ENCODE results near the gene ETV5. TPM values are rescaled to one million over a fixed set of nuclear protein-coding genes. Genes with fewer than 3 reads are reported as not detected.

ETV5 gene
- total RNA-seq, 1 donor from 2014 or later = 61.0 TPM

DNA sequence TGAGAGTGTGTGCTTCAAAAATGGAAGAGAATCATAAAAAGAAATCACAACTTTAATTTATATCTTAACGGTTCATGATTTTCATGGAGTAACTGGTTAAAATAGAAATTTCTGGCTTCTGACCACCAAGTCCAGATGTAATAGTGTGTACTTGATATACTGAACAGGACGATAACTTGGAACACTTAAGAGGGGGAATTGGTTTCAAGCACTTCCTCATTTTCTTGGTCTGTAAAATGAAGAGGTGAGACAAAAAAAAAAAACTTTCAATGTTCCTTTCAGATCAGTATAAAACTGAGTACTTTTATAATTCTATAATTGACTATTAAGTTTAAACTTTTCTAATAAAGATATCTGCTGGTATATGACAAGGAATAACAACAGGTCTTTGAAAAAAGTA is 107.0 kb downstream of the ETV5 start:
- no peaks in the 10 kb centered on the region for H3K36me3 Mint-ChIP-seq (ENCODE audit: low read depth)
- H3K27ac Mint-ChIP-seq (ENCODE audit: unreplicated experiment) = no peak overlapping the region
- H3K4me3 Mint-ChIP-seq = no peak overlapping the region
- H3K4me1 Mint-ChIP-seq = no peaks in the 10 kb centered on the region
- TF ChIP-seq, protein P1, sequence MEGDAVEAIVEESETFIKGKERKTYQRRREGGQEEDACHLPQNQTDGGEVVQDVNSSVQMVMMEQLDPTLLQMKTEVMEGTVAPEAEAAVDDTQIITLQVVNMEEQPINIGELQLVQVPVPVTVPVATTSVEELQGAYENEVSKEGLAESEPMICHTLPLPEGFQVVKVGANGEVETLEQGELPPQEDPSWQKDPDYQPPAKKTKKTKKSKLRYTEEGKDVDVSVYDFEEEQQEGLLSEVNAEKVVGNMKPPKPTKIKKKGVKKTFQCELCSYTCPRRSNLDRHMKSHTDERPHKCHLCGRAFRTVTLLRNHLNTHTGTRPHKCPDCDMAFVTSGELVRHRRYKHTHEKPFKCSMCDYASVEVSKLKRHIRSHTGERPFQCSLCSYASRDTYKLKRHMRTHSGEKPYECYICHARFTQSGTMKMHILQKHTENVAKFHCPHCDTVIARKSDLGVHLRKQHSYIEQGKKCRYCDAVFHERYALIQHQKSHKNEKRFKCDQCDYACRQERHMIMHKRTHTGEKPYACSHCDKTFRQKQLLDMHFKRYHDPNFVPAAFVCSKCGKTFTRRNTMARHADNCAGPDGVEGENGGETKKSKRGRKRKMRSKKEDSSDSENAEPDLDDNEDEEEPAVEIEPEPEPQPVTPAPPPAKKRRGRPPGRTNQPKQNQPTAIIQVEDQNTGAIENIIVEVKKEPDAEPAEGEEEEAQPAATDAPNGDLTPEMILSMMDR (conservative IDR thresholded peaks at IDR 0.05) = no peak
- peaks cover 9% of the 10 kb centered on the region for H3K27me3 Mint-ChIP-seq (ENCODE audit: low read depth)
- DNase-seq (ENCODE audit: low read depth, low spot score) = no peak
- no peaks in the 10 kb centered on the region for H3K9me3 Mint-ChIP-seq

DNA sequence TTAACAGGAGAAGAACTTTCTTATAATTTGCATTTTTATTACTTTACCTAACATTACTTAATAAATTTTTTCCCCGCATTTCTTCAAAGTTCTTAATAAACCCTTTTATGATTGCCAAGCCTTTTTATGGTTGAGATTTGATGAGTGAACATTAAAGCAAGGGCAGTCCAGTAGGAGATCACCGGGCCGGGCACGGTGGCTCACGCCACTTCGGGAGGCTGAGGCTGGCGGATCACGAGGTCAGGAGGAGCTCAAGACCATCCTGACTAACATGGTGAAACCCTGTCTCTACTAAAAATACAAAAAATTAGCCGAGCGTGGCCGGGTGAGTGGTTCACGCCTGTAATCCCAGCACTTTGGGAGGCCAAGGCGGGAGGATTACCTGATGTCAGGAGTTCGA is 109.7 kb downstream of the ETV5 start:
- Mint-ChIP-seq H3K4me1 (no peaks in the 10 kb centered on the region), H3K36me3 (ENCODE audit: low read depth) (no peaks in the 10 kb centered on the region), H3K27me3 (ENCODE audit: low read depth) (peaks cover 12% of the 10 kb centered on the region), H3K4me3 (no peak overlapping the region), H3K9me3 (no peaks in the 10 kb centered on the region), H3K27ac (ENCODE audit: unreplicated experiment) (no peak overlapping the region)
- TF ChIP-seq, protein P1 (conservative IDR thresholded peaks at IDR 0.05) = no peak
- DNase-seq (ENCODE audit: low read depth, low spot score) = no peak

DNA sequence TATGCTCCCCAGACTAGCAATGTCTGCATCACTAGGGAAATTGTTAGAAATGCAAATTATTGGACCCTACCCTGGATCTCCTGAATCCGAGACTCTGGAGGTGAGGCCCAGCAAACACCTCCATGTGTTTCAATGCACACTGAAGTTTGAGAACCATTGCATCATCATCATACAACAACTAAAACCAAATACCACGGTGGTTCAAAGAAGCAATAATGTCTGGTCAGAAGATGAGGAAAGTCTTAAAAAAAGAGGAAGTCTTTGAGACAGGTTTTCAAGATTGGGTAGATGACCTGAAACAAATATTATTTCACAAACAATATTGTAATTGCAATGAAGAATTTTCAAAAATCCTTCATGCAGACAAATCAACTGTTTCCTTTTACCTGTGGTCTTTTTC is 110.8 kb downstream of the ETV5 start:
- H3K27ac Mint-ChIP-seq (ENCODE audit: unreplicated experiment) = no peak overlapping the region
- no peak for DNase-seq (ENCODE audit: low read depth, low spot score)
- TF ChIP-seq, protein P1 (conservative IDR thresholded peaks at IDR 0.05) = no peak
- H3K27me3 Mint-ChIP-seq (ENCODE audit: low read depth) = peaks cover 16% of the 10 kb centered on the region
- no peaks in the 10 kb centered on the region for H3K36me3 Mint-ChIP-seq (ENCODE audit: low read depth)
- no peaks in the 10 kb centered on the region for H3K9me3 Mint-ChIP-seq
- H3K4me1 Mint-ChIP-seq = no peaks in the 10 kb centered on the region
- H3K4me3 Mint-ChIP-seq = no peak overlapping the region

DNA sequence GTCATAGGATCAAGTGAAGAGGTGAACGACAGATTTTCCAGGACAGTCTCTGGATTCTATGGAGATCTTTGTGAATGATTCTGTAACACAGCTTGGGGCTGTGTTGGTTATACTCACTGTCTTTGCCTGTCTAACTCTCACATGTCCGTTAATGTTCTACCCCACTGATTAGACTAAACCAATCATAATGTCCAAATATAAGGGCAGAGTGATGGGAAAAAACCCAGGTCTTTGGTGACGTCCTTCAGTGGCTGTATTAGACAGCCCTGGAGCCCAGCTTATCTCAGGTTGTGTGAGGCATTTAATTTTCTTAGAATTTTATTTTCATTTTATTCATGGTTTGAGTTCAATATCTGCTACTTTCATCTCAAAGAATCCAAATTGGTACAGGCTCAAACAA is 111.8 kb downstream of the ETV5 start:
- TF ChIP-seq, protein P1 (conservative IDR thresholded peaks at IDR 0.05) = no peak
- Mint-ChIP-seq H3K9me3 (no peaks in the 10 kb centered on the region), H3K27me3 (ENCODE audit: low read depth) (peaks cover 24% of the 10 kb centered on the region)

More for the DNA sequence above, 111.8 kb downstream of the ETV5 start:
- H3K4me1 Mint-ChIP-seq = no peaks in the 10 kb centered on the region
- H3K36me3 Mint-ChIP-seq (ENCODE audit: low read depth) = no peaks in the 10 kb centered on the region
- H3K4me3 Mint-ChIP-seq = no peak overlapping the region
- no peak overlapping the region for H3K27ac Mint-ChIP-seq (ENCODE audit: unreplicated experiment)
- DNase-seq (ENCODE audit: low read depth, low spot score) = no peak

Other genes starting within 250 kb of the ETV5 start
- gene TRA2B, start 171.1 kb downstream of the ETV5 start, total RNA-seq = 314 and 329 TPM in 2 replicates